Measurements from ENCODE around the gene PYCR2.
"Not testable (repeated sequence)": the region's sequence is repeated elsewhere in the genome, so short reads cannot be mapped to it uniquely, and the experiment has no call there.

PYCR2 gene

GRCh38 chr1:225892307-225892706 lies 31.7 kb downstream of the PYCR2 start:
- DNase-seq (ENCODE audit: low spot score): no peak
- no peak for FAIRE-seq

GRCh38 chr1:225891229-225891972 lies 32.6 kb downstream of the PYCR2 start:
- FAIRE-seq: no peak
- no peak for DNase-seq (ENCODE audit: low spot score)

GRCh38 chr1:225890346-225891228 lies 33.5 kb downstream of the PYCR2 start:
- DNase-seq (ENCODE audit: low spot score) (no peak), FAIRE-seq (no peak)

- FAIRE-seq: no peak
- no peak for DNase-seq (ENCODE audit: low spot score)
Observed at GRCh38 chr1:225889743-225890142, 34.3 kb downstream of the PYCR2 start.

- FAIRE-seq (no peak), DNase-seq (ENCODE audit: low spot score) (no peak)
Observed at GRCh38 chr1:225888898-225889601, 35.0 kb downstream of the PYCR2 start, which contains the start of gene LEFTY1. Gene LEFTY1 (minus strand): TSS chr1:225889146. CDS start chr1:225889066, 80 bp downstream.

- DNase-seq (ENCODE audit: low spot score): no peak
- FAIRE-seq: no peak
Observed at GRCh38 chr1:225888289-225888897, 35.7 kb downstream of the PYCR2 start.

GRCh38 chr1:225887554-225888288 lies 36.3 kb downstream of the PYCR2 start:
- FAIRE-seq: not testable (repeated sequence)

GRCh38 chr1:225887030-225887314 lies 37.1 kb downstream of the PYCR2 start:
- DNase-seq (ENCODE audit: low spot score) (no peak), FAIRE-seq (no peak)

More at GRCh38 chr1:225887554-225888288, 36.3 kb downstream of the PYCR2 start:
- not testable (repeated sequence) for DNase-seq (ENCODE audit: low spot score)

GRCh38 chr1:225886159-225887029 lies 37.7 kb downstream of the PYCR2 start:
- DNase-seq (ENCODE audit: low spot score): no peak
- FAIRE-seq: no peak

GRCh38 chr1:225885336-225885735 lies 38.7 kb downstream of the PYCR2 start:
- FAIRE-seq: no peak

GRCh38 chr1:225883616-225884265 lies 40.3 kb downstream of the PYCR2 start:
- DNase-seq (ENCODE audit: low spot score) (no peak), FAIRE-seq (no peak)

More at GRCh38 chr1:225885336-225885735, 38.7 kb downstream of the PYCR2 start:
- no peak for DNase-seq (ENCODE audit: low spot score)

- no peak for FAIRE-seq
- peak; percentile 9 for DNase-seq (ENCODE audit: low spot score)
Observed at GRCh38 chr1:225882694-225883615, 41.1 kb downstream of the PYCR2 start.

- DNase-seq (ENCODE audit: low spot score) (peak; percentile 72), FAIRE-seq (no peak)
Observed at GRCh38 chr1:225881959-225882693, 41.9 kb downstream of the PYCR2 start, which contains the start of gene TMEM63A. Gene TMEM63A (minus strand): TSS chr1:225882380. CDS start chr1:225877580, 4,800 bp downstream.

- FAIRE-seq (no peak), DNase-seq (ENCODE audit: low spot score) (peak; percentile 36)
Observed at GRCh38 chr1:225881081-225881958, 42.7 kb downstream of the PYCR2 start.

GRCh38 chr1:225880636-225881035 lies 43.4 kb downstream of the PYCR2 start:
- no peak for DNase-seq (ENCODE audit: low spot score)
- no peak for FAIRE-seq

- FAIRE-seq: no peak
- DNase-seq (ENCODE audit: low spot score): no peak
Observed at GRCh38 chr1:225880222-225880588, 43.8 kb downstream of the PYCR2 start.
